Measurements from ENCODE around the gene NLRC3.

The NLRC3 gene

GRCh38 chr16:3602320-3602653 lies 25.1 kb upstream of the NLRC3 start:
- no peak for TF ChIP-seq EP300 (IDR thresholded peaks at IDR 0.05; ENCODE audit: borderline replicate concordance)
- TF ChIP-seq, protein P1, sequence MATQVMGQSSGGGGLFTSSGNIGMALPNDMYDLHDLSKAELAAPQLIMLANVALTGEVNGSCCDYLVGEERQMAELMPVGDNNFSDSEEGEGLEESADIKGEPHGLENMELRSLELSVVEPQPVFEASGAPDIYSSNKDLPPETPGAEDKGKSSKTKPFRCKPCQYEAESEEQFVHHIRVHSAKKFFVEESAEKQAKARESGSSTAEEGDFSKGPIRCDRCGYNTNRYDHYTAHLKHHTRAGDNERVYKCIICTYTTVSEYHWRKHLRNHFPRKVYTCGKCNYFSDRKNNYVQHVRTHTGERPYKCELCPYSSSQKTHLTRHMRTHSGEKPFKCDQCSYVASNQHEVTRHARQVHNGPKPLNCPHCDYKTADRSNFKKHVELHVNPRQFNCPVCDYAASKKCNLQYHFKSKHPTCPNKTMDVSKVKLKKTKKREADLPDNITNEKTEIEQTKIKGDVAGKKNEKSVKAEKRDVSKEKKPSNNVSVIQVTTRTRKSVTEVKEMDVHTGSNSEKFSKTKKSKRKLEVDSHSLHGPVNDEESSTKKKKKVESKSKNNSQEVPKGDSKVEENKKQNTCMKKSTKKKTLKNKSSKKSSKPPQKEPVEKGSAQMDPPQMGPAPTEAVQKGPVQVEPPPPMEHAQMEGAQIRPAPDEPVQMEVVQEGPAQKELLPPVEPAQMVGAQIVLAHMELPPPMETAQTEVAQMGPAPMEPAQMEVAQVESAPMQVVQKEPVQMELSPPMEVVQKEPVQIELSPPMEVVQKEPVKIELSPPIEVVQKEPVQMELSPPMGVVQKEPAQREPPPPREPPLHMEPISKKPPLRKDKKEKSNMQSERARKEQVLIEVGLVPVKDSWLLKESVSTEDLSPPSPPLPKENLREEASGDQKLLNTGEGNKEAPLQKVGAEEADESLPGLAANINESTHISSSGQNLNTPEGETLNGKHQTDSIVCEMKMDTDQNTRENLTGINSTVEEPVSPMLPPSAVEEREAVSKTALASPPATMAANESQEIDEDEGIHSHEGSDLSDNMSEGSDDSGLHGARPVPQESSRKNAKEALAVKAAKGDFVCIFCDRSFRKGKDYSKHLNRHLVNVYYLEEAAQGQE (IDR thresholded peaks at IDR 0.05; ENCODE audit: low read depth), result no peak
- no peak for TF ChIP-seq NFIC (IDR thresholded peaks at IDR 0.05)

- TF ChIP-seq NFIC (IDR thresholded peaks at IDR 0.05) (no peak), RAD21 (IDR thresholded peaks at IDR 0.05; ENCODE audit: low read depth) (no peak), CEBPB (IDR thresholded peaks at IDR 0.05) (no peak), TCF12 (IDR thresholded peaks at IDR 0.05; ENCODE audit: low read depth) (no peak), EGR1 (IDR thresholded peaks at IDR 0.05) (no peak), FOXM1 (IDR thresholded peaks at IDR 0.05; ENCODE audit: borderline replicate concordance, low read depth) (no peak), YY1 (IDR thresholded peaks at IDR 0.05; ENCODE audit: low read depth) (no peak), TEAD4 (IDR thresholded peaks at IDR 0.05) (no peak), EP300 (IDR thresholded peaks at IDR 0.05; ENCODE audit: borderline replicate concordance) (no peak), TAF1 (IDR thresholded peaks at IDR 0.05; ENCODE audit: low read depth) (no peak), ZBTB7A (IDR thresholded peaks at IDR 0.05; ENCODE audit: low read depth) (no peak), CREB1 (IDR thresholded peaks at IDR 0.05; ENCODE audit: low read depth) (no peak), MAX (IDR thresholded peaks at IDR 0.05) (no peak)
- TF ChIP-seq, protein P1 (IDR thresholded peaks at IDR 0.05; ENCODE audit: low read depth), result no peak
- TF ChIP-seq, protein P2, sequence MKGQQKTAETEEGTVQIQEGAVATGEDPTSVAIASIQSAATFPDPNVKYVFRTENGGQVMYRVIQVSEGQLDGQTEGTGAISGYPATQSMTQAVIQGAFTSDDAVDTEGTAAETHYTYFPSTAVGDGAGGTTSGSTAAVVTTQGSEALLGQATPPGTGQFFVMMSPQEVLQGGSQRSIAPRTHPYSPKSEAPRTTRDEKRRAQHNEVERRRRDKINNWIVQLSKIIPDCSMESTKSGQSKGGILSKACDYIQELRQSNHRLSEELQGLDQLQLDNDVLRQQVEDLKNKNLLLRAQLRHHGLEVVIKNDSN (IDR thresholded peaks at IDR 0.05), result no peak
Observed at GRCh38 chr16:3601614-3602319, 24.6 kb upstream of the NLRC3 start.

DNA sequence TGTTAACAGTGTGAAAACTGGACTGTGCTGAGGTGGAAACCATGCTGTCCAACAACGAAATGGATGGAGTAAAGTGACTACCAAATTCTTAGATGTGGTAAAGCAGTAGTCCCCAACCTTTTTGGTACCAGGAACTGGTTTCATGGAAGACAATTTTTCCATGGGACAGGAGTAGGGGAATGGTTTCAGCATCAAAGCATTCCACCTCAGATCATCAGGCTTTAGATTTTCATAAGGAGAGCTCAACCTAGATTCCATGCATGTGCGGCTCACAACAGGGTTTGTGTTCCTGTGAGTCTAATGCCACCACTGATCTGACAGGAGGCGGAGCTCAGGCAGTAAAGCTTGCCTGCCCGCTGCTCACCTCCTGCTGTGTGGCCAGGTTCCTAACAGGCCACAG lies 22.7 kb upstream of the NLRC3 start:
- no peak for TF ChIP-seq CREB1 (IDR thresholded peaks at IDR 0.05; ENCODE audit: low read depth)
- no peak for TF ChIP-seq FOXM1 (IDR thresholded peaks at IDR 0.05; ENCODE audit: borderline replicate concordance, low read depth)
- no peak for TF ChIP-seq MAX (IDR thresholded peaks at IDR 0.05)
- no peak for TF ChIP-seq TEAD4 (IDR thresholded peaks at IDR 0.05)
- no peak for TF ChIP-seq TAF1 (IDR thresholded peaks at IDR 0.05; ENCODE audit: low read depth)
- TF ChIP-seq NFIC (IDR thresholded peaks at IDR 0.05), result no peak
- no peak for TF ChIP-seq RAD21 (IDR thresholded peaks at IDR 0.05; ENCODE audit: low read depth)
- no peak for TF ChIP-seq ZBTB7A (IDR thresholded peaks at IDR 0.05; ENCODE audit: low read depth)
- no peak for TF ChIP-seq CEBPB (IDR thresholded peaks at IDR 0.05)
- TF ChIP-seq TCF12 (IDR thresholded peaks at IDR 0.05; ENCODE audit: low read depth), result no peak
- no peak for TF ChIP-seq EGR1 (IDR thresholded peaks at IDR 0.05)
- TF ChIP-seq, protein P1 (IDR thresholded peaks at IDR 0.05; ENCODE audit: low read depth), result no peak

DNA sequence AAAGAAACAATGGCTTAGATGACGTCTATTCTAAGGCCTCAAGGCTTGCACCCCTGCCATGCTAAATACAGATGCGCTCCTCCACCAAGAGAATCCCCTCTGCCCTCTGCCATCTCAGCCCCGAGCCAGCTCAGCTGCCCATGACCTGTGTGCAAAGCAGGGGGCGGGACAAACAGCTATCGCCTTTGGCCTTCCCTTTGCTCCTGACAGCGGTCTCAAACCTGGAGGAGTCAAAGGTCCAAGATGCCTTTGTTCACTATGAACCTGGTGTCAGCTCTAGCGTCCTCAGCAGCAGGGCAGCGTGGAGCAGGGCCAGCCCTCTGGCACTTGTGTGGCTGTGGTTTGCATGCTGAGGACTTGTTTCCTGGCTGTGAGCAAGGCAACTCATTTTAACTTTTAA lies 21.9 kb upstream of the NLRC3 start:
- no peak for TF ChIP-seq EGR1 (IDR thresholded peaks at IDR 0.05)
- TF ChIP-seq, protein P2 (IDR thresholded peaks at IDR 0.05), result no peak

DNA sequence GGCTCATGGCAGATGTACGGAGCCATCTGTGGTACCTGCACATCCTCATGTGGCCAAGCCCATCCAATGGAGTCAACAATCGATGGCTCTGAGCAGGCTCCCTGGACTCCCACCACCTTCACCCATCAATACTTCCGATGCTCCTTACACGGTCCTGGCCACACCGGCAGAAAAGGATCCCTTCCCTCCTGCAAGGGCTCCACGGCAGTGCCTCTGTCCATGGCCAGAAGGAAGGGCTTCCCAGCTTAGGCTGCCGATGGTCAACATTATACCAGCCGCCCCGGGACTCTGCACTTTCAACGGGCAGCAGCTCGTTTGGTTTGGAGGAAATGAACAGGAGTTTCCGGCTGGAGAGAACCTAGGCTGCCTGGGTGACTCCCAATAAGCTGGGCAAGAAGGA lies 21.0 kb upstream of the NLRC3 start:
- TF ChIP-seq FOXM1 (IDR thresholded peaks at IDR 0.05; ENCODE audit: borderline replicate concordance, low read depth), result no peak
